Vagina (tissue), 2 donors: ENCODE data around the gene COL27A1.

Source experiments
- CTCF ChIP-seq, 3 experiments: fragments of 450-650 bp in 2 of 3; fragments of 200-600 bp in 1 of 3; sonication (generic) in 1 of 3; IDR thresholded peaks; one replicate each; pipeline ENCODE4 v1.5.1; 2017 to 2019; ENCODE audit warnings: antibody characterized with exemption in 3 of 3, mild to moderate bottlenecking in 2 of 3, moderate library complexity in 2 of 3
- POLR2A ChIP-seq, 2 donors: fragments of 450-650 bp; IDR thresholded peaks; one replicate each; pipeline ENCODE4 v1.6.1; 2017; ENCODE audit warnings: antibody characterized with exemption in 2 of 2, mild to moderate bottlenecking in 2 of 2, moderate library complexity in 2 of 2

- TF ChIP-seq POLR2A (IDR thresholded peaks at IDR 0.05) = no peak
- no peak for TF ChIP-seq CTCF (IDR thresholded peaks at IDR 0.05)
Observed at GRCh38 chr9:114282926-114283325, 127.6 kb downstream of the COL27A1 start.
